ENCODE measurements around the gene OXTR.

OXTR gene

DNA sequence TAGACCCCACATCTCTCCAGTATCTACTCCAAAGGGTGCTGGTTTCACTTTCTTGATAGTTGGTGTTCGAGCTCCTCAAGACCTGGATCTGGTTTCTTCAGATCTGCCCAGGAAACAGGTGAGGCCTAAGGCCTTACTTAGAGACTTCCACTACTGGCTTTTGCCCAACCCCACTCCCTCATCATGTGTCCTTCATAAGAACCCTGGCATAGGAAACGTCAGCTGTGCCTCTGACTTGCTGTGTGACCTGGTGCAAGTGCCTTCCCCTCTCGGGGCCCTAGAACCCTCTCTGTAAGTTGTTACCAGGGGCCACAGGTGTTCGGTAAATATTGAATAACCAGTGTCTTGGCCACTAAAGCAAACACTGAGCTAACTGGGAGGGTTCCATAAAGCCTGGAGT, 3.9 kb downstream of the OXTR start:
- TF ChIP-seq, protein P1, sequence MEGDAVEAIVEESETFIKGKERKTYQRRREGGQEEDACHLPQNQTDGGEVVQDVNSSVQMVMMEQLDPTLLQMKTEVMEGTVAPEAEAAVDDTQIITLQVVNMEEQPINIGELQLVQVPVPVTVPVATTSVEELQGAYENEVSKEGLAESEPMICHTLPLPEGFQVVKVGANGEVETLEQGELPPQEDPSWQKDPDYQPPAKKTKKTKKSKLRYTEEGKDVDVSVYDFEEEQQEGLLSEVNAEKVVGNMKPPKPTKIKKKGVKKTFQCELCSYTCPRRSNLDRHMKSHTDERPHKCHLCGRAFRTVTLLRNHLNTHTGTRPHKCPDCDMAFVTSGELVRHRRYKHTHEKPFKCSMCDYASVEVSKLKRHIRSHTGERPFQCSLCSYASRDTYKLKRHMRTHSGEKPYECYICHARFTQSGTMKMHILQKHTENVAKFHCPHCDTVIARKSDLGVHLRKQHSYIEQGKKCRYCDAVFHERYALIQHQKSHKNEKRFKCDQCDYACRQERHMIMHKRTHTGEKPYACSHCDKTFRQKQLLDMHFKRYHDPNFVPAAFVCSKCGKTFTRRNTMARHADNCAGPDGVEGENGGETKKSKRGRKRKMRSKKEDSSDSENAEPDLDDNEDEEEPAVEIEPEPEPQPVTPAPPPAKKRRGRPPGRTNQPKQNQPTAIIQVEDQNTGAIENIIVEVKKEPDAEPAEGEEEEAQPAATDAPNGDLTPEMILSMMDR (IDR thresholded peaks at IDR 0.05; ENCODE audit: low read depth, low read length, missing control alignments): no peak
- in situ Hi-C loops (cut with HindIII; ENCODE audit: low sequenced_read_pairs): no loop called here
- no peak for DNase-seq (ENCODE audit: low read depth)
- no peak overlapping the region for H3K4me3 ChIP-seq (ENCODE audit: low read depth, low read length)

DNA sequence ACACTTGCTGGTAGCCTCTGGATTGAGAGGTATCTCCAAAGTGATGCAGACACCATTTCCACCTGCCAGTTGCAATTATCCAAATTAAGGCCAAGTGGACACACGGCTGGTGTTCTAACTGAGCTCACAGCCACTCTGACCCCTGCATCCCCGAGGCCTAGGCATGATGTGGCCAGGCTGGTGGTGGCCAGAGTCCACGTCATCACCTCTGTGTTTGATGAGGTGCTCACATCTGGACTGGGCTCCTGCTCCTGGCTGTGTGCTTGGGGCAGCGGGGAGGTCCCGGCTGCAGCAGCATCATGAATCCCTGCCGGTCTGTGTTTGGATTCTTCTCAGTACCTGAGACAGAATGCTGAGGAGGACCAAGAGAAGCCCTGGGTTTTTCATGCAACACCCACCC, 4.9 kb downstream of the OXTR start:
- in situ Hi-C loops (cut with HindIII; ENCODE audit: low sequenced_read_pairs): loop anchor here (5.0 kb wide), 1 partner anchor 68 kb away; no protein-coding TSS in a partner anchor
- TF ChIP-seq, protein P1 (IDR thresholded peaks at IDR 0.05; ENCODE audit: low read depth, low read length, missing control alignments): no peak
- no peak overlapping the region for H3K4me3 ChIP-seq (ENCODE audit: low read depth, low read length)
- DNase-seq (ENCODE audit: low read depth): no peak

DNA sequence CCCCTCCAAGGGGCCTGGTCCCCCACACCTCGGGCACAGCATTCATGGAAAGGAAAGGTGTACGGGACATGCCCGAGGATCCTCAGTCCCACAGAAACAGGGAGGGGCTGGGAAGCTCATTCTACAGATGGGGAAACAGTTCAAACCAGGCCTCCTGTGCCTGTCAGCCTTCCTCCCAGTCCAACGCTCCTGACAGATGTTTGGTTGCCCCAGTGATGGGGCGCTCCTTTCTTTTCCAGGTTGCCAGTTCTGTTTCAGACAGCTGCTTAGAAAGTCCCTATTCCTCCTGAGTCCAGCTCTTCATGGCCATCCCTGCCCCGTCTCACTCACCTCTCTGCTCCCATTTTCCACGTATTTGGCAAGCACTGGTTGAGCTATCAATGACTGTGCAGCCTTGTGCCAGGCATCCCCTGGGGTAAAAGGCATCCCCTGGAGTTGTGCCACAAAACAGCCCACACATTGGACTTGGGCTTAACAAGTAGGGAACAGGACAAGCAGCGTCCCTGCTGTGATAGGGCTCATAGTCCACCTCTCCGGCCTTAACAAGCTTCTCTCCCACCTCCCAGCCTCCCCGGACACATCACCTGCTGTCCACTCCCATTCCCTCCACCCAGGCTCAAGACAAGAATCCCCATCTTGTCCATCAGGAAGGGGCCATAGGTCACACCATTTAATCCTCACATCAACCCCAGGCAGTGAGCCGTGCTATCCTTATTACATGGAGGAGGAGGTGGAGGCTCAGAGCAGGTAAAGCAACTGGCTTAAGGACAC, 6.6 kb downstream of the OXTR start:
- TF ChIP-seq, protein P1 (IDR thresholded peaks at IDR 0.05; ENCODE audit: low read depth, low read length, missing control alignments): no peak
- in situ Hi-C loops (cut with HindIII; ENCODE audit: low sequenced_read_pairs): loop anchor here (5.0 kb wide), 1 partner anchor 70 kb away; no protein-coding TSS in a partner anchor
- no peak overlapping the region for H3K4me3 ChIP-seq (ENCODE audit: low read depth, low read length)
- DNase-seq (ENCODE audit: low read depth): no peak

DNA sequence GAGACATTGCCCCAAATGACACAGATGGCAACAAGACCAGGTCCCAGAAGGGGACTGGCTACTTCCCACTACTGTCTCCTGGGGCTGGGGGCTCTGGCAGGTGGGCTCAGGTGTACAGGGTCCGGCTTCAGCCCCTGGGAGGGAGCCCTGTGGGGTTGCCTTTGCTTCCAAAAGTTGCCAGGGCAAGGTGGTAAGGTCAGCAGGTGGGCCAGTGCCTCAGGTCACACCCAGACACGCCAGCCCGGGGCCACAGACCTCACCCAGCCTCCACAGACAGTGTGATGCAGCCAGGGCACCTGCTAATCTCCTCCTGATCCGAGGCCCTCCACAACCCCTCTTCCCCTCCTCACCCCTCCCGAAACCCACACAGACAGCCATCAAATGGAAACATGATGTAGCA, 7.5 kb downstream of the OXTR start:
- H3K4me3 ChIP-seq (ENCODE audit: low read depth, low read length): no peak overlapping the region
- TF ChIP-seq, protein P1 (IDR thresholded peaks at IDR 0.05; ENCODE audit: low read depth, low read length, missing control alignments): no peak
- DNase-seq (ENCODE audit: low read depth): no peak
- in situ Hi-C loops (cut with HindIII; ENCODE audit: low sequenced_read_pairs): loop anchor here (5.0 kb wide), 1 partner anchor 70 kb away; no protein-coding TSS in a partner anchor

DNA sequence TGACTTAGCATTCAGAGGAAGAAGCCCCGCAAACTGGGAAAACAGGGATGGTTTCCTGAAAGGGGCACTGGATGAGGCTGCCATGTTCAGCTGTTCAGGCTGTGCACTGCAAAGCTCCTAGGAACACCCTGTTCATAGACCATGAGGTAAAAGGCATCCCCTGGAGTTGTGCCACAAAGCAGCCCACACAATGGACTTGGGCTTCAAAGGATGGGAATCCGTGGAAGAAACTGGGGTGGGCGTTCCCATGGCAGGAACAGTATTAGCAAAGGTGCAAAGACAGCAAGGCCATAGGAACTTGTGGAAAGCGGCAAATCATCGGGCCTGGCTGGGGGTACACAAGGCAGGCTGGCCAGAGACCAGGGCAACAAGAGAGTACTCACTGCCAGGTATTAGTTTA, 8.9 kb downstream of the OXTR start:
- in situ Hi-C loops (cut with HindIII; ENCODE audit: low sequenced_read_pairs): loop anchor here (5.0 kb wide), 1 partner anchor 72 kb away; no protein-coding TSS in a partner anchor

DNA sequence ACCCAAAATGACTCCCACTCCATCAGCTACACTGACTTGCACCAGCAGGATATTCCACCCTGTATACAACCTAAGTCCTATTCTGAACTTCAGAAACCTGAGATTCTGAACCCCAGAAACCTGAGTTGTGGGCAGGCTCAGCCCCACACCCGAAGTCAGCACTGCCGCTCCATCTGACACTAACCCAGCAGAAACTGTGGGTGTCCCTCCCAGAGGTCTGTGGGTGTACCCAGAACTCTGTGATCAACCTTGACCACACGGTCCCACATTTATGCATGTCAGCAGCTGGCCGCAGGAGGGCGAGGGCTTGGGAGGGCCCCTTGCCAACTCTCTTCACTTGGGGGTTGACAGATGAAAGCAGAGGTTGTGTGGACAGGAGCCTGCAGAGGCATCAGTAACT, 9.3 kb downstream of the OXTR start:
- DNase-seq (ENCODE audit: low read depth): no peak
- in situ Hi-C loops (cut with HindIII; ENCODE audit: low sequenced_read_pairs): loop anchor here (5.0 kb wide), 1 partner anchor 72 kb away; no protein-coding TSS in a partner anchor
- TF ChIP-seq, protein P1 (IDR thresholded peaks at IDR 0.05; ENCODE audit: low read depth, low read length, missing control alignments): no peak

More for the DNA sequence above, 8.9 kb downstream of the OXTR start:
- TF ChIP-seq, protein P1 (IDR thresholded peaks at IDR 0.05; ENCODE audit: low read depth, low read length, missing control alignments): no peak
- DNase-seq (ENCODE audit: low read depth): no peak
- no peak overlapping the region for H3K4me3 ChIP-seq (ENCODE audit: low read depth, low read length)

More for the DNA sequence above, 9.3 kb downstream of the OXTR start:
- H3K4me3 ChIP-seq (ENCODE audit: low read depth, low read length): no peak overlapping the region
